GM21737 (cell line): Measurements from ENCODE around the gene CNIH4.
"Not testable (repeated sequence)": the region's sequence is repeated elsewhere in the genome, so short reads cannot be mapped to it uniquely, and the experiment has no call there.

Experiments
- ATAC-seq: cut with Tn5 transposase; IDR thresholded peaks from one replicate; pipeline ENCODE4 v1.9.1; 2021; ENCODE audit warnings: mild to moderate bottlenecking, moderate library complexity; ENCODE audit not compliant: unreplicated experiment

Gene CNIH4

DNA sequence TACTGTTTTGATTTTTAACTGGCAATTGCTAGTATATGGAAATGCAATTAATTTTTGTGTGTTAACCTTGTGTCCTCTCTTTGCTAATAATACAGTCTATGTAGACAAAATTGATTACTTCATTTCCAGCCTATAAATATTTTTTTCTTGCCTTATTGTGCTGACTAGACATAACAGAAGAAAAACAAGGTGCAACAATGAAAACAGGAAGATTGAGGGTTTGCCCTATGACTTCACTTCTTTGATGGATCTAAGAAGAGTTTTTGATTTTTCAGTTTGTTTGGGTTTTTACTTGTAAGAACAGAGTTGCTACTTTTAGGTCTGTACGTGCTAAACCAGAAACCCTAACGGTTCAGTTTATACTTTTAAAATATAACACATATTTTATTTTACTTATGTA, 8.5 kb upstream of the CNIH4 start:
- ATAC-seq = no peak

DNA sequence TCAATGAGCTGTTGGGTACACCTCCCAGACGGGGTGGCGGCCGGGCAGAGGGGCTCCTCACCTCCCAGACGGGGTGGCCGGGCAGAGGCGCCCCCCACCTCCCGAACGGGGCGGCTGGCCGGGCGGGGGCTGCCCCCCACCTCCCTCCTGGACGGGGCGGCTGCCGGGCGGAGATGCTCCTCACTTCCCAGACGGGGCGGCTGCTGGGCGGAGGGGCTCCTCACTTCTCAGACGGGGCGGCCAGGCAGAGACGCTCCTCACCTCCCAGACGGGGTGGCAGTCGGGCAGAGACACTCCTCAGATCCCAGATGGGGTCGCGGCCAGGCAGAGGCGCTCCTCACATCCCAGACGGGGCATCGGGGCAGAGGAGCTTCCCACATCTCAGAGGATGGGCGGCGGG, 7.0 kb upstream of the CNIH4 start:
- not testable (repeated sequence) for ATAC-seq

DNA sequence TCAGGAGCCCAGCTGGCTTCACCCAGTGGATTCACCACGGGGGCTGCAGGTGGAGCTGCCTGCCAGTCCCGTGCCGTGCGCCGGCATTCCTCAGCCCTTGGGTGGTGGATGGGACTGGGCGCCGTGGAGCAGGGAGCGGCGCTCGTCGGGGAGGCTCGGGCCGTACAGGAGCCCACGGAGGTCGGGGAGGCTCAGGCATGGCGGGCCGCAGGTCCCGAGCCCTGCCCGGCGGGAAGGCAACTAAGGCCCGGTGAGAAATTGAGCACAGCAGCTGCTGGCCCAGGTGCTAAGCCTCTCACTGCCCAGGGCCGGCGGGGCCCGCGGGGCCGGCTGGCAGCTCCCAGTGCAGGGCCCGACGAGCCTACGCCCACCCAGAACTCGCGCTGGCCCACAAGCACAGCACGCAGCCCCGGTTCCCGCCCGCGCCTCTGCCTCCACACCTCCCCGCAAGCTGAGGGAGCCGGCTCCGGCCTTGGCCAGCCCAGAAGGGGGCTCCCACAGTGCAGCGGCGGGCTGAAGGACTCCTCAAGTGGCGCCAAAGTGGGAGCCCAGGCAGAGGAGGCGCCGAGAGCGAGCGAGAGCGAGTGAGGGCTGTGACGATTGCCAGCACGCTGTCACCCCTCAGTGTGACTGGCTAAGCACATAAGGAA, 4.1 kb upstream of the CNIH4 start:
- not testable (repeated sequence) for ATAC-seq

DNA sequence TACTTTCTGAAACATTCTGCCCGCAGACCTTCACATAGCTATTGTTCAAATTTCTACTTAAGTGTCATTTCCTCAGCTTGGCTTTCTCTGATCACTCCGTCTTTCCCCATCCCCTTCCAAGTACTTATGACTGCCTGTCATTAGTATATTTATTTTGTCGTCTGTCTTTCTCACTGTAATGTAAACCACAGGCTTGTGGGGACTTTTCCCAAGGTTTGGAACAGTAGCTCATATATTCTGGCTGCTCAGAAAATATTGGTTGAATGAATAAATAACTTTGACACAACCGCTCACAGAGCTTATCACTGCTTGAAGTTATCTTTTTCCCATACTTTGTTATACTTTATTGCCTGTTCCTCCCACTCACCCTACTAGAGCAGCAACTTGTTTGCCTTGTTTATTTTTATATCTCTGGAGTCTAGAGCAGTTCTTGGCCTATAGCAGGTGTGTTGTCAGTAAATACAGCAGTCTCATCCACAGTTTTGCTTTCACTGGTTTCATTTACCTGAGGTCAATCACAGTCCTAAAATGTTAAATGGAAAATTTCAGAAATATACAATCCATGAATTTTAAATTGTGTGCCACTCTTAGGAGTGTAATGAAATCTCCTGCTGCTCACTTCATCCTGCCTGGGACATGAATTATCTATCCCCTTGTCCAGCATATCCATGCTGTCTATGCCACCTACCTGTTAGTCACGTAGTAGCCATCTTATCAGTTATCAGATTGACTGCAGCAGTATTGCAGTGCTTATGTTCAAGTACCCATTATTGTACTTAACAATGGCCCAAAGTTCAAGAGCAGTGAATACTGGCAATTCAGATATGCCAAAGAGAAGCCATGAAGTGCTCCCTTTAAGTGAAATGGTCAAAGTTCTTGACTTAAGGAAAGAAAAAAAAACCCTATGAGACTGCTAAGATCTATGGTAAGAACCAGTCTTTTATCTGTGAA, 2.4 kb upstream of the CNIH4 start:
- ATAC-seq = no peak

DNA sequence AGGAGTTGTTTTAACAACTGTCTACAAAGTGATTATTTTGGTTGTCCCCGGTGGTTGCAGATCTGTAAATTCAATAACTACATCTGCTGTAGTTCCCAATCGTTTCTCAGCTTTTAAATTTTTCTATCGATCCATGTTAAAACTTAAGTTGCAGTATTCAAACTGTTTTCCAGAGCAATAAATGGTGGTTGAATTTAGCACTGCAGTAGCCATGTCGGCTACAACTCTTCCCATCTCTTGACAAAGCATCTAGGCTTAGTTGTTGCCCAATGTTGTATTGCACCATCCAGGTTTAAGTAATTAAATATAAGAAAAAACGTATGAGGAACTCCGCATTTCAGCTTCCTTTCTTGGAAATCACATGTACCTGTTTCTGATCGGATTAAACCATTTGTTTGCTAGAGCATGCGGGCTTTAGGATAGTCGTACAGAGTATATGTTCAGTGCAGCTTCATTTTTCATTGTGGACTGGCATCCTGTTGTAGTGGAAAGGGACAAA, 996 bp downstream of the CNIH4 start:
- ATAC-seq = no peak

DNA sequence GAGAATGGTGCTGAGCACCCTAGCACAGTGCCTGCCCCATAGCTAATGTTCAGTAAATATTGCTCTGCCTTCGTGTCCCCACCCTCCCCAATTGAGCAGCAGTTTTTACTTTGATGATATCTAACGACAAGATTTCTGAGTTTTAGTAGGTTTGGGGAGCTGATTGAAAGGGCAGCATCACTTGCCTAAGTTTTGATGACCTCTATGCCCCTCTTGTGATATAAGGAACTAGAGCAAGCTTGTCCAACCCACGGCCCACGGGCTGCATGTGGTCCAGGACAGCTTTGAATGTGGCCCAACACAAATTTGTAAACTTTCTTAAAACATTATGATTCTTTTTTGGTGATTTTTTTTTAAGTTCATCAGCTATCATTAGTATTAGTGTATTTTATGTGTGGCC, 1.6 kb downstream of the CNIH4 start:
- ATAC-seq = no peak

DNA sequence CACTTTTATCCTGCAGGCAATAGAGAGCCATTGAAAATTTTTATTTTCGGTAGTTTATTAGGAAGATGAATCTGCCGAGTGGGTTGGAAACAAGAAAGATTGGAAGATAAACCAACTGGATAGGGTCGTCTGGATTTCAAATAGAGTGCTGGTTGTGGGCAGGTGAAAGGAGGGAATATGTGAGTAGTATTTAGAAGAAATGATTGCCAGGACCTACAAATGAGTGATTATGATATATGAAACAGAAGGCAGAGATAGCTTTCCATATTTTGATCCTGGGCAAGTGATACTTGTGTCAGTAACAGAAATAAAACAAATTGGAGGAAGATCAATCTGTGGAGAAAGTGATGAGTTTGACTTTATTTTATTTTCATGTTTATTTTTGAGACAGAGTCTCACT, 2.5 kb downstream of the CNIH4 start:
- no peak for ATAC-seq

DNA sequence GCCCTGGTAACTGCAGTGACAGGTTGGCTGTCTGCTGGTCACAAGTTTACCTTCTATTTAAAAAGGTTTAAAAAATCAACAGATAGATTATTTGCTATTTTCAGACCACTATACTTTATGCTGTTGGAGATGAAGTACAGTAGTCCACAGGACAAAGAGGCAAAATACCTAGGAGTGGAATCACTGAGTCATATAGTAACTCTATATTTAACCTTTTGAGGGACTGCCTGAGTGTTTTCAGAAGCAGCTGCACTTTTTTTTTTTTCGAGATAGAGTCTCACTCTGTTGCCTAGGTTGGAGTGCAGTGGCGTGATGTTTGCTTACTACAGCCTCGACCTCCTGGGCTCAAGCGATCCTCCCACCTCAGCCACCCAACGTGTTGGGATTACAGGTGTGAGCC, 11.7 kb downstream of the CNIH4 start:
- ATAC-seq = no peak

DNA sequence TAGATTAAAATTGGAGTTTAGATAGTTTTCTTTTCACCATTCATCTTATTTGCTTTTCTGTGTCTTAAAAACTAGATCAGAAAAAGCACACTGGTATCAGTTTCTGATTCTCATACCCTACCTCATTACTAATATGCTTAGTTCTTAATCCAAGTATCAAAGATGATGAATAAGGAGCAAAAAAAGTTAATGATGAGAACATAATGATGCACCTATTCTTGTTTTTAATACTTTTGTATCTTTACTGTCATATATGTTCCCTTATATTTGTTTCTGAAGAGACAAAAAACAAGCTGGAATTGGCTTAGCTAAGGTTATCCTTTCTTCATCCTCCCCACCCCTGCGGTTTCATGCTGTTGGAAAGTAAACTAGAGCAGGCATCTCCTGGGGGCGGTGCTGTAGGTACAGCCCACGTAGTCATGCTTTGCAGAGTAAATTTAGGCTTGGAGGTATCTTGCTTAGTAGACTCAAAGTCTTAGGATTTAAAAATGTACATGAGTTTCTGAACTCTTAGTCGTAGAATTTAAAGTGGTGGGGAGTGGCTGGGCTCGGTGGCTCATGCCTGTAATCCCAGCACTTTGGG, 16.4 kb downstream of the CNIH4 start:
- ATAC-seq = no peak

DNA sequence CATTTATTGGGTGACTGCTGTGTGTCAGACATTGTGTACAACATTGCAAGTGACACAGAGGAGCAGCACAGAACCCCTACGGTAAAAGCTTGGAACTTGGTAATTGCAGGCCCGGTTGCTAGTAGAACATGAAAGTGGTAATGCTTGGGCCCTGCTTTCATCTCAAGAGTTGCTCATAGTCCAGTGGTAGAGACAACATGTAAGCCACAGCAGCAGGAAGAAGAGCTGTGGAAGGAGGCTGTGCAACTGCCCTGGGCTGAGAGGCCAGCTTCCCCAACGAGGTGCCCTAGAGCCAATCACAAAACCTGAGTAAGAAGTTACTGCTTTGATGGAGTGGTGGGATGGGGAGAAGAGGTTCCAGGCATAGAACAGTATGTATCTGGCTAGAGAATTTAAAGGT, 18.4 kb downstream of the CNIH4 start:
- no peak for ATAC-seq

DNA sequence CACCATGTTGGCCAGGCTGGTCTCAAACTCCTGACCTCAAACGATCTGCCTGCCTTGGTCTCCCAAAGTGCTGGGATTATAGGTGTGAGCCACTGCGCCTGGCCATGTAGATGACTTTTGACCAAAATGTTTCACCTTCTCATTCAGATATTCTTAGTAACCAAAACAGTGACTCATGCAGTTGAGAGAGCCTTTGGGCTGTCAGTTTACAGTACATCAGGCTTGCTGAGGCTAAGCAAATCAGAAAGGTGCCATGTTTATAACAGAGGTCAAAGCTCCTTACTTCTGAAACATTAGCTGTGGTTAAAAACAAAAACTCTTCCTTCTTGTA, 21.0 kb downstream of the CNIH4 start:
- peak; percentile 54 for ATAC-seq

DNA sequence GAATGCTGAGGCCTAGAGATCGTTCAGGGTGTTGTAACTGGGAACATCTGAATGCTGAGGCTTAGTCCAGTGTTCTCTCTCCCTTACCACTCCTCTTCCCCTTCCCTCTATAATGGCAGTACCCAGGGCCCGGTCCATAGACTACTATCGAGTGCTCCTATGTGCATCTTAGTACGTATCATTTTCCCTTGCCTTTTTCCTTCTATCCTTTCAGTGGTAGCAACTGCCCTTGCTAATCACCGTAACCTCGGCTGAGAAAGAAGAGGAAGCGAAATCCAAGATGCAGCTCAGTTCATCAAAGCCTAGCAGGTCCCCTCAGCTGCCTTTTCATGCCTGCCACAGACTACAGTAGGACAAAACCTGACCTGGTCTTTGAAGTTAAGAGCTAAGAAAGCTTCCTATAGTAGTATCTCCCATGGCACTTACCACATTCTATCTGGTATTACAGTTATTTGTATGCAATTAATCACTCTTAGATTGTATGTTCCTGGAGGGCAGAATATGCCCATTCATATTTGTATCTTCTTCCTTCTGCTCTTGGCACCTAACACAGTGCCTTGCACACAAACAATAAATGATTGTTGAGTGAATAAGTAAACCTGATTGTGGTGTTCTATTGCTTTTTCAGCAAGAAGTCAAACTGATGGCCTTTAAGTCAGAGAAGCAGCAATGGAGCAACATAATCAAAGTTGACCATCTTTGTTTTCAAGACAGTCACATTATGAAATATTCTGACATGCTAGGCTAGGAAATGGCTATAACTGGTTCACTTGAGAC, 22.4 kb downstream of the CNIH4 start:
- ATAC-seq = peak; percentile 42

DNA sequence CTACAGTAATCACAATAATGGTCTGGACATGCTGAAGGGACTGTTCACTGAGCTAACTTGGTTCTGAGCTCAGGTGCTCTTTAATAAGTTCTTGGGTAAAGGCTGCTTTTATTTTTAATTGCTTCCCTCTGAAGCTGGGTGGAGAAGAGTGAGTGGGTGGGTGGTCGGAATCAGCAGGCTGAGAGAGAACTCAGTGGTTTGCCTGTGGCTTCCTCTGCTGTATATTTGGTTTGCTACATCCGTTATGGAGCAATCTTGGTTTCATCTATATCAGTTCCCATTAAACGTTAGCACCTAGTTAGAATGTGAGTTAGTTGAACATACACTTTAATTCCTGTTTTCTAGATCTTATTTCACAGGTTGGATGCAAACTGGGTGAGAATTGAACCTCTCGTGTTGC, 23.3 kb downstream of the CNIH4 start:
- peak; percentile 48 for ATAC-seq

DNA sequence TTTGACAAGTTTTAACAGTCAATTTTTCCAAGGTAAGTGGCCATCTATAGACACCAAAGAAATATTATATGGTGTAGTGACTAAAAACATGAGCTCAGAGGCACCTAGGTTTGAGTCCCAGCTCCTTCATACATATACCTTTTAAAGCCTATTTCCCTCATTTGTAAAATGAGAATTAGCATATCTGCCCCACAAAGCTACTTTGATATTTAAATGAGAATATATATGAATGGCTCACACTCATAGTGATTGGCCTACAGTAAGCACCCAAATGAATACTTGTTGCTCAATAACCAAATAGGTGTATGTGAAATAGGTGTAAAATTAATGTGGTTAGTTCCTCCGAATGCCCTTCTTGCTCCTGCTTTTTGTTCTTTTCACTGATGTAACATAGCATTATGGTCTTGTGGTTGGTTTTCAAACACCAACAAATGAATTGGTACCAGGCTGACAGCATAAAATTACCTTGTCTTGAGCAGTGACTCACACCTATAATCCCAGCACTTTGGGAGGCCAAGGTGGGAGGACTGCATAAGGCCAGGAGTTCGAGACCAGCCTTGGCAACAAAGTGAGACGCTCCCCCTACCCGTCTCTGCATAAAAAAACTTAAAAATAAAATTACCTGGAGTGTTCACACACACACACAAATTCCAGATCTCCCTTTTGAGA, 25.3 kb downstream of the CNIH4 start:
- ATAC-seq = no peak

DNA sequence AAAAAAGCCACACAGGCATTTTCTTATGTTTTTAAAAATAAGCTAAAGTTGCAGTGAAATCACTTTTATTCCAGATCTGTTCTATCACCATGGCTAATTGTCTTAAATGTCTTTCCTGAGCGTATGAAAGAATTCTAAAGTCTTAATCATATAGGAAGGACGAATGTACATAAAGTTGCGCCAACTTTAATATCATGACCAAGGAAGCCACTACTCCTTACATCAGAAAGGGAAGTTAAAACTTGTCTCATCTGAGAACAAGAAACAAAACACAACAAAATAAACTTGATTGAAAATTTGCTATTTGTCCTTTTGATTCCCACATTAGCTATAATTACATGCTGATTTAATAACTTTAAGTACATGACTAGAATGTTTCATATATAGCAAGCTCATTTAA, 26.5 kb downstream of the CNIH4 start:
- ATAC-seq = no peak

DNA sequence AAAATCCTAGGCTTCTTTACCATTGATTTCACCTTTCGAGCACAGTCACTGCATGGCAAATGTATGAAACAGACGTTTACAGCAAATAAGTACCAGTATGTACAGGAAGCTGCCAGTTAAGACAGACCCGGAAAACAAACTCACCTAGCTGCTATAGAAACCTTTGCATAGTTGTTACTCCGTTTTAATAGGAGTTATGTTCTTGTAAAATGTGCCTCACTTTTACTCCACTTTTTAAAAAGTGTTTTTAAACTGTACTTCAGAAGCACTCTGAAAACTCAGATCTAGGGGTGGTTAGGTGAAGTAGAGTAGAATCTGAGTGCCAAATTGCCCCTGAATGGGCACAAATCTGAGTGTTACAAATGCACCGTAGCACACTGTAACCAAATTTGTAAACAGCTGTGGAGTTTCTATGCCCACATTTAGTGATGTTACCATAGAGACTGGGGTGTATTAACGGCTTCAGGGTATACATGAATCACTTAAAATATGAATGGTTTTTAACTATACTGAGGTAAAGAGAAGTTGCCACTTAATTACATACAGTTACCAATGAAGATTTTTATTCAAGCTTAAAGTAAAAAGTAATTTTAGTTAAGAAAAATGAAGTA, 30.7 kb downstream of the CNIH4 start:
- no peak for ATAC-seq

DNA sequence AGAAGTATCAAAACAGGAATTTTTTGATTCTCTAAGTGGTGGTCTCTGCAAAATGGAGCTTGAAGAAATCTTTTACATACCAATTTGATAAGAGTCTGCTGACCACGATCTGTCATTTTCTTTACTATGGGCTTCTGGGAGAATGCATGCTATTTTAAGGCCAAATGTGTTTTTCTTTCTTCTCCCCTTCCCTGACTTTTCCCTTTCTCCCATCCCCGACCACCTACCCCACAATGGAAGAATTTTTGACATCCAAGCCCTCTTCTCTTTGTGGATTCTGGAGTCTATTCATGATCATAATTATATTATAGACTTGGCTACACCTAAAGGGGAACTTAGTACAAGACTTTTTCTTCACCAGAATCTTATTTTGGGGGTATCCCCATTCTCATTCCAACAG, 31.3 kb downstream of the CNIH4 start:
- ATAC-seq = no peak

DNA sequence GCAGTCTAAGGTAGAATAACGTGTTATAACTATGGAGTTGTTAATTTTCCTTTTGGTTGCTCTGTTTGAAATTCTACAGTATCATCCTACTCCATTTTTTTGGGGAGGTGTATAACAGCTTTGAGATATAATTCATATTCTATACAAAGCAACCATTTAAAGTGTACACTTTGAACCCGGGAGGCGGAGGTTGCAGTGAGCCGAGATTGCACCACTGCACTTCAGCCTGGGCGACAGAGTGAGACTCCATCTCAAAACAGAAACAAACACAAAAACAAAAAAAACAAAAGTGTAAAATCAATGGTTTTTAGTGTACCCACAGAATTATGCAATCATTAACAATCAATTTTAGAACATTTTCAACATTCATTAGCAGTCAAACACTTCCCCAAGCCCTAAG, 33.8 kb downstream of the CNIH4 start:
- ATAC-seq = no peak

DNA sequence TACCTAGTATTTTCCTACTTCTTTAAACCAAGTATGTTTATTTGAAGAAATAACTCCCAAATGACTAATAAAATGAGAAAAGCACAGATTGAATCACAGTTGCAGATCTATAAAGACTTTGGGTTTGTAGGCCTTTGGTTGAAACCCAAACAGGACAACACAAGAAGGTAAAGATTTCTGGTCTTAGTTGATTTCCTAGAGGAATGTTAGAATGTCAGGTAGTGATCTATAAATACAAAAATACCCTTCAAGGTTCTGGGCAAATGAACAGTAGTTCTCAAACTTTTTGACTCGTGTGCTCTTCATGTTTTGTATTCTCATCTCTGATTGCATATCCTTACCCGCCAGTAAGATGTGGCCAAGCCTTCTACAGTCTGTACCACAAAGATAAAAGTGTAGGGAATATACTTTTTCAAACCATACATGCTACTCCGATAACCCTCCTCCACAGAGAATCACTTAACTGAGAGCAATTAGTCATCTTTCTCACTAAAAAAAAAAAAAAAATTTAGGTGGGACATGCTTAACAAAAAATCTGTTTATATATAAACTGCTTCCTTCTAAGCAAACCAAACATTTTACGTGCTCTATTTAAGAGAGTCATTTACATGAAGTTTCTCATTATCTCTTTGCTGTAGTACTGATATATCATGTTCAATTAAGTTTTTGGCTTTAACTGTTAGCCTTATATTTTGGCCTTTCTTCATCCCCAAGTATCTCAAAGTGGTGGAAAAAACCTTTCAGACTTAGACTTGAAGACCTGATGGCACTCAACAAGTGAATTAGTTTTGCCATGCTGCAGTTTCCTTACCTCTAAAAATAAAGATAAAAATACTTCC, 36.0 kb downstream of the CNIH4 start:
- no peak for ATAC-seq
